Tibial artery (tissue), 4 donors: ENCODE results near the gene CNTROB.

Source experiments
- DNase-seq, 2 donors: peaks; one replicate each; pipeline ENCODE4 v3.0.0-alpha.2; 2019
- H3K27ac ChIP-seq, 2 donors: fragments of 200-600 bp; sonication (generic) in 1 of 2; 1 replicate in 1 of 2; 2 replicates in 1 of 2; pipeline ENCODE4 v1.5.1; 2018 to 2019; ENCODE audit warnings: mild to moderate bottlenecking in 1 of 2
- H3K27me3 ChIP-seq, 2 donors: fragments of 200-600 bp; sonication (generic) in 1 of 2; one replicate each; pipeline versions ENCODE4 v1.5.1 to v1.6.0; 2016 to 2019
- H3K36me3 ChIP-seq, 3 donors: fragments of 200-600 bp; sonication (generic) in 2 of 3; one replicate each; pipeline ENCODE4 v1.5.1; 2016 to 2019; ENCODE audit warnings: mild to moderate bottlenecking in 2 of 3
- H3K4me1 ChIP-seq, 4 donors: fragments of 200-600 bp; sonication (generic) in 2 of 4; 1 replicate in 3 of 4; 2 replicates in 1 of 4; pipeline ENCODE4 v1.5.1; 2016 to 2019
- H3K4me3 ChIP-seq, 2 donors: fragments of 200-600 bp; sonication (generic) in 1 of 2; 1 replicate in 1 of 2; 2 replicates in 1 of 2; pipeline ENCODE4 v1.5.1; 2018 to 2019; ENCODE audit warnings: mild to moderate bottlenecking in 2 of 2
- H3K9me3 ChIP-seq, 3 donors: fragments of 200-600 bp; sonication (generic) in 1 of 3; one replicate each; pipeline ENCODE4 v1.5.1; 2016 to 2019
- CTCF ChIP-seq, 2 experiments: fragments of 200-600 bp in 1 of 2; fragments of 450-650 bp in 1 of 2; IDR thresholded peaks; one replicate each; pipeline ENCODE4 v1.5.1; 2017 to 2019; ENCODE audit warnings: antibody characterized with exemption in 2 of 2, mild to moderate bottlenecking in 1 of 2, moderate library complexity in 1 of 2
- intact Hi-C: fragments of 100-400 bp; cut with DNase I; formaldehyde crosslinking; loops from one replicate; pipeline ENCODE4 v1.15.0; 2023; ENCODE audit warnings: low total_unique reads

CNTROB gene

GRCh38 chr17:7989781-7990655, 58.0 kb downstream of the CNTROB start:
- H3K27me3 ChIP-seq = peaks cover 0 to 51% of the 10 kb centered on the region in 2 donors
- peaks cover 0 to 10% (median 9%) of the 10 kb centered on the region in 4 donors for H3K4me1 ChIP-seq
- H3K36me3 ChIP-seq = no peaks in the 10 kb centered on the region
- intact Hi-C loops = loop anchor here (5.0 to 10.0 kb wide), 2 partner anchors 128 to 245 kb away; no protein-coding TSS in a partner anchor
- DNase-seq = peak; percentile 83 to 87
- TF ChIP-seq CTCF (IDR thresholded peaks at IDR 0.05) = peak; percentile 92 to 97
- peak overlapping the region; percentile 5 to 24 for H3K27ac ChIP-seq
- H3K9me3 ChIP-seq = no peaks in the 10 kb centered on the region
- peak overlapping the region; percentile 39 to 63 for H3K4me3 ChIP-seq

- peak in 1 of 2 donors; percentile 5 for DNase-seq
- H3K27me3 ChIP-seq = peaks cover 0 to 60% of the 10 kb centered on the region in 2 donors
These were observed 60.5 kb downstream of the CNTROB start for GRCh38 chr17:7992516-7992915.

GRCh38 chr17:7992924-7993323, 60.9 kb downstream of the CNTROB start:
- no peak overlapping the region for H3K4me3 ChIP-seq
- no peaks in the 10 kb centered on the region for H3K36me3 ChIP-seq
- intact Hi-C loops = no loop called here
- H3K9me3 ChIP-seq = no peaks in the 10 kb centered on the region
- peak in 1 of 2 donors; percentile 24 for DNase-seq
- peaks cover 0 to 10% (median 9%) of the 10 kb centered on the region in 4 donors for H3K4me1 ChIP-seq
- H3K27me3 ChIP-seq = peaks cover 0 to 60% of the 10 kb centered on the region in 2 donors
- no peak overlapping the region for H3K27ac ChIP-seq
- TF ChIP-seq CTCF (IDR thresholded peaks at IDR 0.05) = no peak

More at GRCh38 chr17:7992516-7992915, 60.5 kb downstream of the CNTROB start:
- Histone ChIP-seq H3K4me3 (no peak overlapping the region), H3K4me1 (peaks cover 0 to 10% (median 9%) of the 10 kb centered on the region in 4 donors), H3K9me3 (no peaks in the 10 kb centered on the region), H3K36me3 (no peaks in the 10 kb centered on the region), H3K27ac (no peak overlapping the region)
- intact Hi-C loops = no loop called here
- TF ChIP-seq CTCF (IDR thresholded peaks at IDR 0.05) = no peak

GRCh38 chr17:7993972-7994589, 62.1 kb downstream of the CNTROB start:
- peaks cover 0 to 65% of the 10 kb centered on the region in 2 donors for H3K27me3 ChIP-seq
- no peak for TF ChIP-seq CTCF (IDR thresholded peaks at IDR 0.05)
- H3K27ac ChIP-seq = no peak overlapping the region
- H3K36me3 ChIP-seq = no peaks in the 10 kb centered on the region
- no peak overlapping the region for H3K4me3 ChIP-seq
- no peak for DNase-seq
- H3K9me3 ChIP-seq = no peaks in the 10 kb centered on the region
- intact Hi-C loops = no loop called here
- H3K4me1 ChIP-seq = peaks cover 0 to 10% (median 9%) of the 10 kb centered on the region in 4 donors

- H3K4me1 ChIP-seq = no peaks in the 10 kb centered on the region
- intact Hi-C loops = no loop called here
- peaks cover 0 to 72% of the 10 kb centered on the region in 2 donors for H3K27me3 ChIP-seq
- DNase-seq = no peak
- H3K36me3 ChIP-seq = no peaks in the 10 kb centered on the region
- H3K27ac ChIP-seq = no peak overlapping the region
- H3K9me3 ChIP-seq = no peaks in the 10 kb centered on the region
- no peak overlapping the region for H3K4me3 ChIP-seq
- no peak for TF ChIP-seq CTCF (IDR thresholded peaks at IDR 0.05)
These were observed 63.7 kb downstream of the CNTROB start for GRCh38 chr17:7995724-7996123.
